ENCODE data around the gene GINS2.

GINS2 gene

DNA sequence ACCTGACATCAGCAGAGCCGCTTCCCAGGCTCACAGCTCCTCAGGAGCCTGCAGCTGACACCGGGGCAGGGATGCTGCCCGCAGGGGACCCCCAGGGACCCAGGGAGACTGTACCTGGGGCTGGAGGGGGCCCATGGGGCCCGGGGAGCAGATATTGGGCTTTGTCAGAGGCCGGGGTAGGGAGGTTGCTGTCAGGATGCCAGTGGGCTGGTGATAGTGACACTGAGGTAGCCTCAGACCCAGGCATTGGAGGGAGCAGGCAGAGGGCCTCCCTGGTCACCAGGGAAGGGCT lies 60.5 kb downstream of the GINS2 start:
- DNase-seq = no peak
- TF ChIP-seq CTCF (IDR thresholded peaks at IDR 0.05; ENCODE audit: low read depth, low read length, missing control alignments) = no peak
- in situ Hi-C loops (cut with HindIII; ENCODE audit: low pct_ligation_motif_present, low sequenced_read_pairs) = no loop called here
- H3K36me3 ChIP-seq (replicated peaks) = no peaks in the 10 kb centered on the region
- H3K4me3 ChIP-seq (ENCODE audit: low read depth, low read length) = no peak overlapping the region
- no peaks in the 10 kb centered on the region for H3K27me3 ChIP-seq (replicated peaks)
- no peak overlapping the region for H3K27ac ChIP-seq

DNA sequence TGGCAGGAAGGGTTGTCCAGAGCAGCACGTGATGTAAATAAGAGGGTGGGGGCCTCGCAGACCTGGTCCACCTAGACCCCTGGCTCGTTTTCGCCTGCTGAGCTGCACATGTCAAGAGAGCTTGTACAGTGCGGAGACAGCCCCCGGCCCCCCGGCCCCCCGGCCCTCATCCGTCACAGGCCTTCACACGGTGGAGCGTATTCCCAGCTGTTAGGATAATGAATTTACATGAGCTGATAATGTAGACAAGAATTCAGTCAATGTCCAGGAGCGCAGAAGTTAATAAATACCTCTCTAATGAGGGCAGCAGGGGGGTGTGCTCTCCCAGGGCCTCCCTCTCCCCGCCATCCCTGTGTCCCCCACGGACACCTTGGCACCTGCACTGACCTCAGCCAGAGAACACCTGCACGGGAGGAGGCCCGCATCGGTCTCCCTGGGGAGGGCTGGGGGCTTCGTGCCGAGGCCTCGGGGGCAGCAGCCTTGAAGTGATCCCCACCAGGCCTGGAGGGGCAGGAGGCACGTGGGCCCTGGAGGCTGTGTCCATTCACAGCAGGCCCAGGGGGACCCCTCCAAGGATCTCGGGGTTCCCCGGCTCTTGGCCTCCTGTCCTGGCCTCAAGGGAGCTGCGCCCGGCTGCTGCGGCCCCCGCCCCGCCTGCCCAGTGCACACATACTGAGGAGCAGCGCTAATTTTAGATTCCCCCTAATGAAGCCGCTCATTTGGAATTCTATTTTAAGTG lies 61.1 kb downstream of the GINS2 start:
- no peak for DNase-seq
- no peak for TF ChIP-seq CTCF (IDR thresholded peaks at IDR 0.05; ENCODE audit: low read depth, low read length, missing control alignments)
- Histone ChIP-seq H3K36me3 (replicated peaks) (no peaks in the 10 kb centered on the region), H3K27me3 (replicated peaks) (no peaks in the 10 kb centered on the region), H3K27ac (no peak overlapping the region), H3K4me3 (ENCODE audit: low read depth, low read length) (no peak overlapping the region)
- in situ Hi-C loops (cut with HindIII; ENCODE audit: low pct_ligation_motif_present, low sequenced_read_pairs) = no loop called here

- no peak overlapping the region for H3K27ac ChIP-seq
- H3K27me3 ChIP-seq (replicated peaks) = no peaks in the 10 kb centered on the region
- no peak for DNase-seq
- no peaks in the 10 kb centered on the region for H3K36me3 ChIP-seq (replicated peaks)
- in situ Hi-C loops (cut with HindIII; ENCODE audit: low pct_ligation_motif_present, low sequenced_read_pairs) = no loop called here
- no peak for TF ChIP-seq CTCF (IDR thresholded peaks at IDR 0.05; ENCODE audit: low read depth, low read length, missing control alignments)
- H3K4me3 ChIP-seq (ENCODE audit: low read depth, low read length) = no peak overlapping the region
Measured at GRCh38 chr16:85627089-85627488, 61.7 kb downstream of the GINS2 start.

All from brain microvascular endothelial cell (primary cell).